GM12878 (cell line): ENCODE measurements around the gene KAZN.

Experiments
- CHD2 ChIP-seq: IDR thresholded peaks from 2 replicates; pipeline ENCODE4 v1.6.1; 2011; ENCODE audit warnings: low read depth, low read length, improper control_type of control experiment, borderline replicate concordance
- EP300 ChIP-seq, 2 experiments: fragments of 150-350 bp in 1 of 2; IDR thresholded peaks; 2 replicates each; pipeline ENCODE4 v1.6.1; 2011 to 2012; ENCODE audit warnings: low read depth in 2 of 2, low read length in 2 of 2, borderline replicate concordance in 1 of 2, improper control_type of control experiment in 1 of 2, inconsistent platforms in 1 of 2; ENCODE audit not compliant: control insufficient read depth in 1 of 2
- EZH2 ChIP-seq: IDR thresholded peaks from 2 replicates; pipeline ENCODE4 v1.6.1; 2012; ENCODE audit warnings: low read depth, mild to moderate bottlenecking, control low read depth, inconsistent platforms, low read length, borderline replicate concordance; ENCODE audit not compliant: control insufficient read depth
- GABPA ChIP-seq: IDR thresholded peaks from 2 replicates; pipeline ENCODE4 v1.6.1; 2014; ENCODE audit warnings: antibody characterized with exemption, low read depth, mild to moderate bottlenecking, inconsistent platforms
- MTA3 ChIP-seq: IDR thresholded peaks from 2 replicates; pipeline ENCODE4 v1.6.1; 2012; ENCODE audit warnings: low read length, inconsistent platforms, borderline replicate concordance
- POLR2A ChIP-seq: IDR thresholded peaks from 2 replicates; pipeline ENCODE4 v1.6.1; 2011; ENCODE audit warnings: low read depth, mild to moderate bottlenecking, low read length
- POLR2AphosphoS5 ChIP-seq: IDR thresholded peaks from 2 replicates; pipeline ENCODE4 v1.6.1; 2011; ENCODE audit warnings: mild to moderate bottlenecking, low read length, inconsistent platforms
- RCOR1 ChIP-seq: conservative IDR thresholded peaks from 2 replicates; pipeline ENCODE4 v1.6.1; 2012; ENCODE audit warnings: low read depth, low read length, improper control_type of control experiment
- TAF1 ChIP-seq: IDR thresholded peaks from 2 replicates; pipeline ENCODE4 v1.6.1; 2011; ENCODE audit warnings: mild to moderate bottlenecking, low read depth, low read length, borderline replicate concordance
- YY1 ChIP-seq: IDR thresholded peaks from 2 replicates; pipeline ENCODE4 v1.6.1; 2011; ENCODE audit warnings: low read depth, mild to moderate bottlenecking, low read length
- TF ChIP-seq, protein P1 (sequence below), 3 experiments: IDR thresholded peaks in 2 of 3; conservative IDR thresholded peaks in 1 of 3; 2 replicates each; pipeline ENCODE4 v1.5.1; 2011; ENCODE audit warnings: low read depth in 3 of 3, low read length in 3 of 3, mild to moderate bottlenecking in 3 of 3, control low read depth in 2 of 3, moderate library complexity in 2 of 3, inconsistent platforms in 1 of 3, mixed read lengths in 1 of 3; ENCODE audit not compliant: control insufficient read depth in 2 of 3, insufficient read depth in 1 of 3; ENCODE audit errors: extremely low read depth in 1 of 3
- TF ChIP-seq, protein P2 (sequence below): IDR thresholded peaks from 2 replicates; pipeline ENCODE4 v1.6.1; 2012; ENCODE audit warnings: mild to moderate bottlenecking, low read depth, low read length
- TF ChIP-seq, protein P3 (sequence below): fragments of 450-650 bp; IDR thresholded peaks from 2 replicates; pipeline ENCODE4 v1.6.1; 2017; ENCODE audit warnings: mild to moderate bottlenecking, moderate library complexity
- TF ChIP-seq, protein P4 (sequence below): IDR thresholded peaks from 2 replicates; pipeline ENCODE4 v1.6.1; 2012; ENCODE audit warnings: low read depth, low read length, improper control_type of control experiment

DNA sequence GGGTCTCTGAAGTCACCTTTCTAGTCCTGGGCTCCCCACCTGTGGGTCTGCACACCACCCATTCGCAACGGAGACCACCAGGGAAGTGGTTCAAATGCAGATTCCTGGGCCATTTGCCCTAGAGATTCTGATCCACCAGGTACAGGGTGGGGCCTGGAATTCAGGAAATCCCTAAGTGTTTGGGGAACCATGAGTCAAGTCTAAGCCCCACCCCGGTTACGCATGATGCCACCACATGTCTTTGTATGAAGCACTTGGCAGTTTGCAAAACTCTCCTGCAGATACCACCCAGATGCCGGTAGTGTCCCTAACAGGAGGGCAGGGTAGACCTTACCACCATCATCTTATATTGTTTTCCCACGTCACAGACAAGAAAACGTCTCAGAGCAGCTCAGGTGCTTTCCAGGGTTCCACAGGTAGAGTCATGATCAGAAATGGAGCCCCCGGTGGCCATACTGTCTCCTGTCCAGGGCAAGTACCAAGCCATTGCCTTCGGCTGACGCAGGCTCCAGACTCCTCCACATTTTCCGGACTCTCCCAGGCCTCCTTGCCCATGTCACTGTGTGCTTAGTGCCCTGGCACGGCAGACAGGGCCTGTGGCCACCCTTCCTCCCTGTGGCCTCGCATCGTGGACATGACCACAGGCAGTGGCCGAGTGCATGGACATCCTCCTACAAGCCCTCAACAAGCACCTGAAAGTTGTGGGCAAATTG, 465.9 kb downstream of the KAZN start:
- TF ChIP-seq TAF1 (no peak), YY1 (no peak), EZH2 (no peak), POLR2A (no peak), CHD2 (no peak), GABPA (no peak), RCOR1 (no peak), POLR2AphosphoS5 (no peak), EP300 (IDR thresholded peaks at IDR 0.05; ENCODE audit: borderline replicate concordance in 1 of 2, control insufficient read depth in 1 of 2, low read depth in 2 of 2, low read length in 2 of 2) (no peak), MTA3 (no peak)
- TF ChIP-seq, protein P1, sequence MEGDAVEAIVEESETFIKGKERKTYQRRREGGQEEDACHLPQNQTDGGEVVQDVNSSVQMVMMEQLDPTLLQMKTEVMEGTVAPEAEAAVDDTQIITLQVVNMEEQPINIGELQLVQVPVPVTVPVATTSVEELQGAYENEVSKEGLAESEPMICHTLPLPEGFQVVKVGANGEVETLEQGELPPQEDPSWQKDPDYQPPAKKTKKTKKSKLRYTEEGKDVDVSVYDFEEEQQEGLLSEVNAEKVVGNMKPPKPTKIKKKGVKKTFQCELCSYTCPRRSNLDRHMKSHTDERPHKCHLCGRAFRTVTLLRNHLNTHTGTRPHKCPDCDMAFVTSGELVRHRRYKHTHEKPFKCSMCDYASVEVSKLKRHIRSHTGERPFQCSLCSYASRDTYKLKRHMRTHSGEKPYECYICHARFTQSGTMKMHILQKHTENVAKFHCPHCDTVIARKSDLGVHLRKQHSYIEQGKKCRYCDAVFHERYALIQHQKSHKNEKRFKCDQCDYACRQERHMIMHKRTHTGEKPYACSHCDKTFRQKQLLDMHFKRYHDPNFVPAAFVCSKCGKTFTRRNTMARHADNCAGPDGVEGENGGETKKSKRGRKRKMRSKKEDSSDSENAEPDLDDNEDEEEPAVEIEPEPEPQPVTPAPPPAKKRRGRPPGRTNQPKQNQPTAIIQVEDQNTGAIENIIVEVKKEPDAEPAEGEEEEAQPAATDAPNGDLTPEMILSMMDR (IDR thresholded peaks at IDR 0.05 in 2 of 3, conservative IDR thresholded peaks at IDR 0.05 in 1 of 3; ENCODE audit: control insufficient read depth in 2 of 3, extremely low read depth in 1 of 3, insufficient read depth in 1 of 3, low read depth in 3 of 3, low read length in 3 of 3), result no peak
- TF ChIP-seq, protein P2, sequence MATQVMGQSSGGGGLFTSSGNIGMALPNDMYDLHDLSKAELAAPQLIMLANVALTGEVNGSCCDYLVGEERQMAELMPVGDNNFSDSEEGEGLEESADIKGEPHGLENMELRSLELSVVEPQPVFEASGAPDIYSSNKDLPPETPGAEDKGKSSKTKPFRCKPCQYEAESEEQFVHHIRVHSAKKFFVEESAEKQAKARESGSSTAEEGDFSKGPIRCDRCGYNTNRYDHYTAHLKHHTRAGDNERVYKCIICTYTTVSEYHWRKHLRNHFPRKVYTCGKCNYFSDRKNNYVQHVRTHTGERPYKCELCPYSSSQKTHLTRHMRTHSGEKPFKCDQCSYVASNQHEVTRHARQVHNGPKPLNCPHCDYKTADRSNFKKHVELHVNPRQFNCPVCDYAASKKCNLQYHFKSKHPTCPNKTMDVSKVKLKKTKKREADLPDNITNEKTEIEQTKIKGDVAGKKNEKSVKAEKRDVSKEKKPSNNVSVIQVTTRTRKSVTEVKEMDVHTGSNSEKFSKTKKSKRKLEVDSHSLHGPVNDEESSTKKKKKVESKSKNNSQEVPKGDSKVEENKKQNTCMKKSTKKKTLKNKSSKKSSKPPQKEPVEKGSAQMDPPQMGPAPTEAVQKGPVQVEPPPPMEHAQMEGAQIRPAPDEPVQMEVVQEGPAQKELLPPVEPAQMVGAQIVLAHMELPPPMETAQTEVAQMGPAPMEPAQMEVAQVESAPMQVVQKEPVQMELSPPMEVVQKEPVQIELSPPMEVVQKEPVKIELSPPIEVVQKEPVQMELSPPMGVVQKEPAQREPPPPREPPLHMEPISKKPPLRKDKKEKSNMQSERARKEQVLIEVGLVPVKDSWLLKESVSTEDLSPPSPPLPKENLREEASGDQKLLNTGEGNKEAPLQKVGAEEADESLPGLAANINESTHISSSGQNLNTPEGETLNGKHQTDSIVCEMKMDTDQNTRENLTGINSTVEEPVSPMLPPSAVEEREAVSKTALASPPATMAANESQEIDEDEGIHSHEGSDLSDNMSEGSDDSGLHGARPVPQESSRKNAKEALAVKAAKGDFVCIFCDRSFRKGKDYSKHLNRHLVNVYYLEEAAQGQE, result no peak
- TF ChIP-seq, protein P3, sequence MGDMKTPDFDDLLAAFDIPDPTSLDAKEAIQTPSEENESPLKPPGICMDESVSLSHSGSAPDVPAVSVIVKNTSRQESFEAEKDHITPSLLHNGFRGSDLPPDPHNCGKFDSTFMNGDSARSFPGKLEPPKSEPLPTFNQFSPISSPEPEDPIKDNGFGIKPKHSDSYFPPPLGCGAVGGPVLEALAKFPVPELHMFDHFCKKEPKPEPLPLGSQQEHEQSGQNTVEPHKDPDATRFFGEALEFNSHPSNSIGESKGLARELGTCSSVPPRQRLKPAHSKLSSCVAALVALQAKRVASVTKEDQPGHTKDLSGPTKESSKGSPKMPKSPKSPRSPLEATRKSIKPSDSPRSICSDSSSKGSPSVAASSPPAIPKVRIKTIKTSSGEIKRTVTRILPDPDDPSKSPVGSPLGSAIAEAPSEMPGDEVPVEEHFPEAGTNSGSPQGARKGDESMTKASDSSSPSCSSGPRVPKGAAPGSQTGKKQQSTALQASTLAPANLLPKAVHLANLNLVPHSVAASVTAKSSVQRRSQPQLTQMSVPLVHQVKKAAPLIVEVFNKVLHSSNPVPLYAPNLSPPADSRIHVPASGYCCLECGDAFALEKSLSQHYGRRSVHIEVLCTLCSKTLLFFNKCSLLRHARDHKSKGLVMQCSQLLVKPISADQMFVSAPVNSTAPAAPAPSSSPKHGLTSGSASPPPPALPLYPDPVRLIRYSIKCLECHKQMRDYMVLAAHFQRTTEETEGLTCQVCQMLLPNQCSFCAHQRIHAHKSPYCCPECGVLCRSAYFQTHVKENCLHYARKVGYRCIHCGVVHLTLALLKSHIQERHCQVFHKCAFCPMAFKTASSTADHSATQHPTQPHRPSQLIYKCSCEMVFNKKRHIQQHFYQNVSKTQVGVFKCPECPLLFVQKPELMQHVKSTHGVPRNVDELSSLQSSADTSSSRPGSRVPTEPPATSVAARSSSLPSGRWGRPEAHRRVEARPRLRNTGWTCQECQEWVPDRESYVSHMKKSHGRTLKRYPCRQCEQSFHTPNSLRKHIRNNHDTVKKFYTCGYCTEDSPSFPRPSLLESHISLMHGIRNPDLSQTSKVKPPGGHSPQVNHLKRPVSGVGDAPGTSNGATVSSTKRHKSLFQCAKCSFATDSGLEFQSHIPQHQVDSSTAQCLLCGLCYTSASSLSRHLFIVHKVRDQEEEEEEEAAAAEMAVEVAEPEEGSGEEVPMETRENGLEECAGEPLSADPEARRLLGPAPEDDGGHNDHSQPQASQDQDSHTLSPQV, result no peak
- TF ChIP-seq, protein P4, sequence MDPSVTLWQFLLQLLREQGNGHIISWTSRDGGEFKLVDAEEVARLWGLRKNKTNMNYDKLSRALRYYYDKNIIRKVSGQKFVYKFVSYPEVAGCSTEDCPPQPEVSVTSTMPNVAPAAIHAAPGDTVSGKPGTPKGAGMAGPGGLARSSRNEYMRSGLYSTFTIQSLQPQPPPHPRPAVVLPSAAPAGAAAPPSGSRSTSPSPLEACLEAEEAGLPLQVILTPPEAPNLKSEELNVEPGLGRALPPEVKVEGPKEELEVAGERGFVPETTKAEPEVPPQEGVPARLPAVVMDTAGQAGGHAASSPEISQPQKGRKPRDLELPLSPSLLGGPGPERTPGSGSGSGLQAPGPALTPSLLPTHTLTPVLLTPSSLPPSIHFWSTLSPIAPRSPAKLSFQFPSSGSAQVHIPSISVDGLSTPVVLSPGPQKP, result no peak
